ENCODE measurements around the gene ASB12. TPM values are rescaled to one million over a fixed set of nuclear protein-coding genes. Genes with fewer than 3 reads are reported as not detected.
A peak's percentile ranks its signal among the peaks of the same experiment; 100 is the strongest.

ASB12 gene
- polyA plus RNA-seq, 2 of the 4 experiments (the other 2 are of a cell fraction), result 0.08 TPM; not detected in 1

GRCh38 chrX:64204701-64205440, 25.5 kb downstream of the ASB12 start:
- FAIRE-seq, result no peak
- peak; percentile 32 to 53 for ATAC-seq
- TF ChIP-seq, protein P1, sequence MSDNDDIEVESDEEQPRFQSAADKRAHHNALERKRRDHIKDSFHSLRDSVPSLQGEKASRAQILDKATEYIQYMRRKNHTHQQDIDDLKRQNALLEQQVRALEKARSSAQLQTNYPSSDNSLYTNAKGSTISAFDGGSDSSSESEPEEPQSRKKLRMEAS (IDR thresholded peaks at IDR 0.05), result peak; percentile 45; the same call in 1 of the 2 replicates
- no peak for TF ChIP-seq NR3C1 (IDR thresholded peaks at IDR 0.05)
- peak overlapping the region; percentile 87 for H3K4me2 ChIP-seq
- H3K4me3 ChIP-seq, result peak overlapping the region; percentile 91
- H3K9me3 ChIP-seq, result no peaks in the 10 kb centered on the region
- H3K27ac ChIP-seq, result peak overlapping the region; percentile 93 to 97
- DNase-seq (ENCODE audit: low read depth in 1 of 2, low spot score in 1 of 2), result peak in 1 of 2 experiments; percentile 42
- peaks cover 7% of the 10 kb centered on the region for H3K4me1 ChIP-seq
- ChIA-PET POLR2A (interaction anchor here (0.9 to 2.0 kb wide), 5 partner anchors 9 to 450 kb away, joined by 3 to 5 read pairs (median 3); partner anchors contain the start of gene MTMR8), CTCF (no interaction called here)
- 44% methylated on average over 8 of the region's 46 CpGs for WGBS (ENCODE audit: missing lambda C conversion rate)

GRCh38 chrX:64204252-64204651, 26.2 kb downstream of the ASB12 start:
- peak overlapping the region; percentile 93 to 97 for H3K27ac ChIP-seq
- peak overlapping the region; percentile 87 for H3K4me2 ChIP-seq
- TF ChIP-seq BCL3 (IDR thresholded peaks at IDR 0.05) (no peak), EHMT2 (IDR thresholded peaks at IDR 0.05; ENCODE audit: low read depth) (no peak), FOSL2 (IDR thresholded peaks at IDR 0.05) (no peak), FOSL2 (CRISPR knock-in tag; IDR thresholded peaks at IDR 0.05) (no peak), JUNB (IDR thresholded peaks at IDR 0.05) (no peak), KDM5A (IDR thresholded peaks at IDR 0.05) (no peak), GATA3 (IDR thresholded peaks at IDR 0.05; ENCODE audit: borderline replicate concordance) (no peak), HEYL (CRISPR knock-in tag; IDR thresholded peaks at IDR 0.05) (no peak), RNF2 (IDR thresholded peaks at IDR 0.05; ENCODE audit: borderline replicate concordance, low read depth) (no peak), POLR2A (IDR thresholded peaks at IDR 0.05; ENCODE audit: low read length) (no peak), RFX5 (IDR thresholded peaks at IDR 0.05) (no peak), SREBF2 (IDR thresholded peaks at IDR 0.05) (no peak), RCOR1 (IDR thresholded peaks at IDR 0.05; ENCODE audit: low read depth, low read length) (no peak), NPAS2 (CRISPR knock-in tag; IDR thresholded peaks at IDR 0.05; ENCODE audit: borderline replicate concordance) (no peak), CBX2 (IDR thresholded peaks at IDR 0.05; ENCODE audit: borderline replicate concordance, low read depth) (no peak), CHD4 (IDR thresholded peaks at IDR 0.05; ENCODE audit: borderline replicate concordance) (no peak), MAFK (IDR thresholded peaks at IDR 0.05; ENCODE audit: partially characterized antibody) (no peak), SMC3 (IDR thresholded peaks at IDR 0.05) (no peak), USF2 (IDR thresholded peaks at IDR 0.05) (no peak), FOSB (CRISPR knock-in tag; IDR thresholded peaks at IDR 0.05) (no peak)
- TF ChIP-seq, protein P2, sequence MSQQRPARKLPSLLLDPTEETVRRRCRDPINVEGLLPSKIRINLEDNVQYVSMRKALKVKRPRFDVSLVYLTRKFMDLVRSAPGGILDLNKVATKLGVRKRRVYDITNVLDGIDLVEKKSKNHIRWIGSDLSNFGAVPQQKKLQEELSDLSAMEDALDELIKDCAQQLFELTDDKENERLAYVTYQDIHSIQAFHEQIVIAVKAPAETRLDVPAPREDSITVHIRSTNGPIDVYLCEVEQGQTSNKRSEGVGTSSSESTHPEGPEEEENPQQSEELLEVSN (IDR thresholded peaks at IDR 0.05; ENCODE audit: borderline replicate concordance, low read depth), result no peak
- FAIRE-seq, result no peak
- peaks cover 7% of the 10 kb centered on the region for H3K4me1 ChIP-seq
- 97% methylated on average over 4 of the region's 23 CpGs for WGBS (ENCODE audit: missing lambda C conversion rate)
- H3K4me3 ChIP-seq, result peak overlapping the region; percentile 91
- no peak for DNase-seq (ENCODE audit: low read depth in 1 of 2, low spot score in 1 of 2)
- no peak for ATAC-seq
- ChIA-PET CTCF (no interaction called here), POLR2A (no interaction called here)
- no peaks in the 10 kb centered on the region for H3K9me3 ChIP-seq

Data from A549 (cell line).